Fibroblast of villous mesenchyme (primary cell): Measurements from ENCODE around the gene TOGARAM1. TPM values are rescaled to one million over a fixed set of nuclear protein-coding genes. Genes with fewer than 3 reads are reported as not detected.

Source experiments
- DNase-seq: peaks from one replicate; pipeline ENCODE4 v3.0.0-alpha.2; 2010; ENCODE audit warnings: low read depth
- H3K4me3 ChIP-seq: 2 replicates; pipeline ENCODE4 v1.5.1; 2011; ENCODE audit warnings: low read depth, mild to moderate bottlenecking, low read length
- total RNA-seq: library from RNA; depleted of rRNA; stranded (reverse); fragments of >200 nt; gene quantifications from 2 replicates; pipeline ENCODE4 v1.2.3, GENCODE V29; 2012
- TF ChIP-seq, protein P1 (sequence below): IDR thresholded peaks from 2 replicates; pipeline ENCODE4 v1.5.1; 2012; ENCODE audit warnings: low read depth, mild to moderate bottlenecking, low read length; ENCODE audit not compliant: insufficient read depth

The TOGARAM1 gene
- total RNA-seq, 1 donor: 22.5 TPM

DNA sequence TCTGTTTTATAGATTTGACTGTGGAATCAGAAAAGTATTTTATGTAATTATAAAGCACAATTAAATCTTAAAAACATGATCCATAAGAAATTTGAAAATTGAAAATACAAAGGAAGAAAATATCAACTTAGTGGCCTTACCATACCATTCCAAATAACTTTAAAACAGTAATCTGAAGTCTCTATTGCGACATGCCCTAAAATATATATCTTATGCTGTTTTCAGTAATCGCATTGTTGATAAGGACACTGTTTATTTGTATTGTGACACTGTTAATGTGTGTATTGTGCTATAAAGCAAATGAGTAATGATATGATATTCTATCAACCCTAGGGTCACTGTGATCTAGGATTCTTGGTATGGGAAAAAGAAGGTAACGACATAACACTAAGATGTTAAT, 7.2 kb upstream of the TOGARAM1 start:
- no peak overlapping the region for H3K4me3 ChIP-seq
- TF ChIP-seq, protein P1, sequence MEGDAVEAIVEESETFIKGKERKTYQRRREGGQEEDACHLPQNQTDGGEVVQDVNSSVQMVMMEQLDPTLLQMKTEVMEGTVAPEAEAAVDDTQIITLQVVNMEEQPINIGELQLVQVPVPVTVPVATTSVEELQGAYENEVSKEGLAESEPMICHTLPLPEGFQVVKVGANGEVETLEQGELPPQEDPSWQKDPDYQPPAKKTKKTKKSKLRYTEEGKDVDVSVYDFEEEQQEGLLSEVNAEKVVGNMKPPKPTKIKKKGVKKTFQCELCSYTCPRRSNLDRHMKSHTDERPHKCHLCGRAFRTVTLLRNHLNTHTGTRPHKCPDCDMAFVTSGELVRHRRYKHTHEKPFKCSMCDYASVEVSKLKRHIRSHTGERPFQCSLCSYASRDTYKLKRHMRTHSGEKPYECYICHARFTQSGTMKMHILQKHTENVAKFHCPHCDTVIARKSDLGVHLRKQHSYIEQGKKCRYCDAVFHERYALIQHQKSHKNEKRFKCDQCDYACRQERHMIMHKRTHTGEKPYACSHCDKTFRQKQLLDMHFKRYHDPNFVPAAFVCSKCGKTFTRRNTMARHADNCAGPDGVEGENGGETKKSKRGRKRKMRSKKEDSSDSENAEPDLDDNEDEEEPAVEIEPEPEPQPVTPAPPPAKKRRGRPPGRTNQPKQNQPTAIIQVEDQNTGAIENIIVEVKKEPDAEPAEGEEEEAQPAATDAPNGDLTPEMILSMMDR: no peak
- DNase-seq: no peak

DNA sequence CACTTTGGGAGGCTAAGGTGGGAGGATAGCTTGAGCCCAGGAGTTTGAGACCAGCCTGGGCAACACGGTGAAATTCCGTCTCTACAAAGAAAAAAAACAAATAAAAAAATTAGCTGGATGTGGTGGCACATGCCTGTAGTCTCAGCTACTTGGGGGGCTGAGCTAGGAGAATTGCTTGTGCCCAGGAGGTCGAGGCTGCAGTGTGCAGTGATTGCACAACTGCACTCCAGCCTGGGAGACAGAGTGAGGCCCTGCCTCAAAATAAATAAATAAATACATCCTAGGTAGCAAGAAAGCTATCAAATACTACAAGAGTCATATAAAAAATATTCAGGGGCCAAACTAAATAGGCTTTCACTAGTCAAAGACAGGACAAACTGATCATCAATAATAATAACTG, 6.5 kb upstream of the TOGARAM1 start:
- TF ChIP-seq, protein P1: no peak
- H3K4me3 ChIP-seq: no peak overlapping the region
- no peak for DNase-seq

DNA sequence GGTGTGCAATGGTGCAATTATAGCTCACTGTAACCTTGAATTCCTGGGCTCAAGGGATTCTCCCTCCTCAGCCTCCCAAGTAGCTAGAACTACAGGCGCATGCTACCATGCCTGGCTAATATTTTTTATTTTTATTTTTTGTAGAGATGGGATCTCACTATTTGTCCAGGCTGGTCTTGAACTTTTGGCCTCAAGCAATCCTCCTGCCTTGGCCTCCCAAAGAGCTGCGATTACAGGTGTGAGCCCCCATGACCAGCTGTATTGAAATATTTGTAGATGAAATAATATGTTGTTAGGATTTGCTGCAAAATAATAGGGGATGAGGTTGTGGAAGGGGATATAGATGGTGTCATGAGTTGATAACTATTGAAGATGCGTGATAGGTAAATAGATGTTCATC, 5.1 kb upstream of the TOGARAM1 start:
- DNase-seq: no peak
- TF ChIP-seq, protein P1: no peak
- no peak overlapping the region for H3K4me3 ChIP-seq

DNA sequence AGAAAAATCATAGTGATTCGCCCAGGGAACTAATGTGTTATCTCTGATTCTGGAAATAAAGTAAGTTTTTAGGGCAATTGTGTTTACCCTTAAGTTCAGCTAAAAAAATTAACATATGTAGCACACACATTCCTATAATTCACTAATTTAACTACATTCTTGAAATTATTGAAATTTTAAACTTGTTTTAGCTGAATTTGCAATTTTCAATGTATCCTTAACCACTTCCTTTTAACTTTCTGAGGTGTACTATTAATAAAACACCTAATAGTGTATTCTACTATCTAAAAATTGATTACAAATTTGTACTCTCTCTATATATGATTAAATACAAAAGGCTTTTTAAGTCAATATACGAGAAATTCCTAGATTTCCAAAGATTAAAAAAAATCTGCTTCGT, 2.5 kb upstream of the TOGARAM1 start:
- DNase-seq: no peak
- H3K4me3 ChIP-seq: peak overlapping the region; percentile 87
- TF ChIP-seq, protein P1: no peak

DNA sequence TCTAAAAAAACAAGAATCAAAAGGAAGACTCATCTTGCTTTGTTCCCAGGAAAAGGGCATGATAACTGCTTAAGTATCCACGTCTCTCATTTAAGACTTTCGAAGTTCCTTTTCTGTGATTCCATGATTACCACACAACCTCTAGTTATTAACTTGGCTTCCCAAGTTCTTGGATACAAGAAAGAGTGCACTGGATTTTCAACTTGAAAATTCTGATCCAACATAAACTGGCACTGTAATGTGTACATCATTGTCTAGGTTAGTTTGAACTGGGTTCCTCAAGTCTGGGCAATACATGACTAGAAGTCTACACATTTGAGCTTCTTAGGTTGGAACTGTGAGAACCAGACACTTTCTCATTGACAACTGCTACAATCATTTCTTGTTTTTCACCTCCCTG, 1.8 kb upstream of the TOGARAM1 start:
- peak; percentile 26 for DNase-seq
- TF ChIP-seq, protein P1: no peak
- H3K4me3 ChIP-seq: peak overlapping the region; percentile 87

DNA sequence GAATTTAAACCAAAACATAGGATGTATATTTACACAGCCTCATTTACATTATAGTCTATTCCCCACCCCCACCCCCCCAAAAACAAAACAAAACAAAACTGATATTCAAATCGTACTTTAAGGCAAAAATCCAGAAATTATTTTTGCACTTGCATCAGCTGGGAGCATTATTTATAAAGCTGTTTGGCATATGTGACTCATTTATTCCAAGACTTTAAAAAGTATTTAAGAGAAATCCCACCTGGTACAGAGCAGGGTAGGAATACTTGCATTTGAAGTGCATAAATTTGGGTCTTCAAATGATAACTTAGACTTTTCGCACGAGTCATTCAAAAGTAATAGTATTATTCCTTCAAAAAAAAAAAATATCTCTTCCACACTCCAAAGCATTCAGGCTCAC, 1.3 kb upstream of the TOGARAM1 start:
- DNase-seq: peak; percentile 16
- peak overlapping the region; percentile 87 for H3K4me3 ChIP-seq
- TF ChIP-seq, protein P1: no peak

DNA sequence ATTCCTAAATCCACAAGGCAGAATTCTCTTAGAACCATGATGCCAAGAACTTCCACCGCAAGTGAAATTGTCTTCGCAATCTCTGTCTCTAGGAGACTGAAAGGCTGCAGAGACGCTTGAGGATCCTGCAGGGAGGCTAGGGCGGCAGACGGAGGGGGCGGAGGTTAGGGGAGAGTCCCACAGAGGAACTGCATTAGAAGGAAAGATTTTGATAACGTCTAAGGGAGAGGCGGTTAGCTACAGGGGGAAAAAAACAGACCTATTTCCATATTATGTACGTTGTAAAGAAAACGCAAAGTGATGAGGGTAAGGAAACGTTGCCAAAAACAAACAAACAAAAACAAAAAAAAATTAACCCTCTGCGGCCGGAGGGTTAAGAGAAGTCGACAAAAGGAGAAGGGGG, 838 bp upstream of the TOGARAM1 start:
- peak overlapping the region; percentile 87 for H3K4me3 ChIP-seq
- DNase-seq: peak; percentile 74
- TF ChIP-seq, protein P1: no peak
